ENCODE results near the gene NUDT1. TPM values are rescaled to one million over a fixed set of nuclear protein-coding genes. Genes with fewer than 3 reads are reported as not detected.
"Not testable (repeated sequence)": the region's sequence is repeated elsewhere in the genome, so short reads cannot be mapped to it uniquely, and the experiment has no call there.

NUDT1 gene
- total RNA-seq, 1 experiment from 2014 or later = 92.6 TPM

DNA sequence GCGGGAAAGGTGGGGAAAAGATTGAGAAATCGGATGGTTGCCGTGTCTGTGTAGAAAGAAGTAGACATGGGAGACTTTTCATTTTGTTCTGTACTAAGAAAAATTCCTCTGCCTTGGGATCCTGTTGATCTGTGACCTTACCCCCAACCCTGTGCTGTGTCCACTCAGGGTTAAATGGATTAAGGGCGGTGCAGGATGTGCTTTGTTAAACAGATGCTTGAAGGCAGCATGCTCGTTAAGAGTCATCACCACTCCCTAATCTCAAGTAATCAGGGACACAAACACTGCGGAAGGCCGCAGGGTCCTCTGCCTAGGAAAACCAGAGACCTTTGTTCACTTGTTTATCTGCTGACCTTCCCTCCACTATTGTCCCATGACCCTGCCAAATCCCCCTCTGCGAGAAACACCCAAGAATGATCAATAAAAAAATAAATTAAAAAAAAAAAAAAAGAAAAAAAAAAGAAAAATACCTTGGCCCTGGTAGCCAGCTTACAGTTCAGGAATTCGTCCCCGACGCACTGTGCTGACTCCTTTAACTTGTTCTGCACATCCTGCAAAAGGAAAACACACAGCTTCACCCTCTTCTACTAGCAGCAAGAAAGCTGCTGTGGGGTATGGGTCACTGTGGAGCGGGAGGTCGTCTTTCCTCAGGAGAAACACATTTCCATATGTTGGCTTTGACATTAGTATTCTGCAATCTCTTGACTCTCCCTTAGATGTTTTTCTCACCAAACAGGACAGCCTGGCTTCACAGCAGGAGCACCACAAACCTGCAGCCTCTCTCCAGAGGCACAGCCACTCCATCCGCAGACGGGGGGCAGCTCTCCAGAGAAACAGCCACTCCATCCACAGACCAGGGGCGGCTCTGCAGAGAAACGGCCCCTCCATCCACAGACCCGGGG, 27.3 kb downstream of the NUDT1 start:
- H3K27ac ChIP-seq (ENCODE audit: low read length); in situ Hi-C loops (cut with HindIII; ENCODE audit: low pct_unique_long_range_greater_than_20kb, low sequenced_read_pairs); H3K36me3 ChIP-seq (ENCODE audit: control insufficient read depth, insufficient read depth, low read length); H3K27me3 ChIP-seq (ENCODE audit: control insufficient read depth, insufficient read depth, low read length); H3K9me3 ChIP-seq (ENCODE audit: control insufficient read depth, insufficient read depth, low read depth, low read length); DNase-seq (ENCODE audit: low read depth, low spot score); CTCF ChIA-PET; H3K4me3 ChIP-seq (ENCODE audit: low read depth in 2 of 2, low read length in 2 of 2); intact Hi-C loops (cut with micrococcal nuclease; ENCODE audit: unreplicated experiment): not testable (repeated sequence)
- POLR2A ChIA-PET = interaction anchor here (0.6 kb wide), 1 partner anchor 329 kb away, joined by 3 read pairs; no protein-coding TSS in a partner anchor
- peak; percentile 47; the same call in 1 of the 2 replicates for ATAC-seq
- peaks cover 12% of the 10 kb centered on the region for H3K4me1 ChIP-seq (ENCODE audit: control insufficient read depth, insufficient read depth, low read length)
- BruUV-seq (replicated peaks) = TSS peak; percentile 78

DNA sequence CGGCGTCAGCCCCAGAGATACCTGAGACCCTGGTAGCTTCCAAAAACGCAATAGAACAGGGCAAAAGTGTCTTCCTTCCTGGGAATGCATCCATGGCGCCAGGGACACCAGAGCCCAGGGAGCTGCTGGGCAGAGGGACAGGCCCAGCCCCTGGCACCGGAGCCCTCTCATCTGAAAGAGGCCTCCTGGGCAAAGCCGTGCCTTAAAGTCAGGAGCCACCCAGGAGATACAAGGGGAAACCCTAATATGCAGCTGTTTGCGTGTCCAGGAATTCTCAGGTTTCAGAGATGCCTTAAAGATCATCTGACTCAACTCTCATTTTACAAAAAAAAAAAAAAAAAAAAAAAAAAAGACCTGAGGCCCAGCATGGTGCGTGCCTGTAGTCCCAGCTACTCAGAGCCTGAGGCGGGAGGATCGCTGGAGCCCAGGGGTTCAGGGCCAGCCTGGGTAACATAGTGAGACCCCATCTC, 28.0 kb downstream of the NUDT1 start:
- H3K4me1 ChIP-seq (ENCODE audit: control insufficient read depth, insufficient read depth, low read length) = peaks cover 12% of the 10 kb centered on the region
- ChIA-PET POLR2A (interaction anchor here (0.6 kb wide), 1 partner anchor 328 kb away, joined by 3 read pairs; no protein-coding TSS in a partner anchor), CTCF (no interaction called here)
- ATAC-seq = no peak
- TF ChIP-seq, protein P1, sequence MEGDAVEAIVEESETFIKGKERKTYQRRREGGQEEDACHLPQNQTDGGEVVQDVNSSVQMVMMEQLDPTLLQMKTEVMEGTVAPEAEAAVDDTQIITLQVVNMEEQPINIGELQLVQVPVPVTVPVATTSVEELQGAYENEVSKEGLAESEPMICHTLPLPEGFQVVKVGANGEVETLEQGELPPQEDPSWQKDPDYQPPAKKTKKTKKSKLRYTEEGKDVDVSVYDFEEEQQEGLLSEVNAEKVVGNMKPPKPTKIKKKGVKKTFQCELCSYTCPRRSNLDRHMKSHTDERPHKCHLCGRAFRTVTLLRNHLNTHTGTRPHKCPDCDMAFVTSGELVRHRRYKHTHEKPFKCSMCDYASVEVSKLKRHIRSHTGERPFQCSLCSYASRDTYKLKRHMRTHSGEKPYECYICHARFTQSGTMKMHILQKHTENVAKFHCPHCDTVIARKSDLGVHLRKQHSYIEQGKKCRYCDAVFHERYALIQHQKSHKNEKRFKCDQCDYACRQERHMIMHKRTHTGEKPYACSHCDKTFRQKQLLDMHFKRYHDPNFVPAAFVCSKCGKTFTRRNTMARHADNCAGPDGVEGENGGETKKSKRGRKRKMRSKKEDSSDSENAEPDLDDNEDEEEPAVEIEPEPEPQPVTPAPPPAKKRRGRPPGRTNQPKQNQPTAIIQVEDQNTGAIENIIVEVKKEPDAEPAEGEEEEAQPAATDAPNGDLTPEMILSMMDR (IDR thresholded peaks at IDR 0.05) = no peak
- TF ChIP-seq SIN3A (IDR thresholded peaks at IDR 0.05; ENCODE audit: borderline replicate concordance, insufficient read depth, low read depth, low read length) = no peak
- no peak for TF ChIP-seq TCF7L2 (IDR thresholded peaks at IDR 0.05; ENCODE audit: low read depth, low read length)
- no peak for TF ChIP-seq POLR2AphosphoS5 (IDR thresholded peaks at IDR 0.05; ENCODE audit: low read depth, low read length)
- TF ChIP-seq, protein P2, sequence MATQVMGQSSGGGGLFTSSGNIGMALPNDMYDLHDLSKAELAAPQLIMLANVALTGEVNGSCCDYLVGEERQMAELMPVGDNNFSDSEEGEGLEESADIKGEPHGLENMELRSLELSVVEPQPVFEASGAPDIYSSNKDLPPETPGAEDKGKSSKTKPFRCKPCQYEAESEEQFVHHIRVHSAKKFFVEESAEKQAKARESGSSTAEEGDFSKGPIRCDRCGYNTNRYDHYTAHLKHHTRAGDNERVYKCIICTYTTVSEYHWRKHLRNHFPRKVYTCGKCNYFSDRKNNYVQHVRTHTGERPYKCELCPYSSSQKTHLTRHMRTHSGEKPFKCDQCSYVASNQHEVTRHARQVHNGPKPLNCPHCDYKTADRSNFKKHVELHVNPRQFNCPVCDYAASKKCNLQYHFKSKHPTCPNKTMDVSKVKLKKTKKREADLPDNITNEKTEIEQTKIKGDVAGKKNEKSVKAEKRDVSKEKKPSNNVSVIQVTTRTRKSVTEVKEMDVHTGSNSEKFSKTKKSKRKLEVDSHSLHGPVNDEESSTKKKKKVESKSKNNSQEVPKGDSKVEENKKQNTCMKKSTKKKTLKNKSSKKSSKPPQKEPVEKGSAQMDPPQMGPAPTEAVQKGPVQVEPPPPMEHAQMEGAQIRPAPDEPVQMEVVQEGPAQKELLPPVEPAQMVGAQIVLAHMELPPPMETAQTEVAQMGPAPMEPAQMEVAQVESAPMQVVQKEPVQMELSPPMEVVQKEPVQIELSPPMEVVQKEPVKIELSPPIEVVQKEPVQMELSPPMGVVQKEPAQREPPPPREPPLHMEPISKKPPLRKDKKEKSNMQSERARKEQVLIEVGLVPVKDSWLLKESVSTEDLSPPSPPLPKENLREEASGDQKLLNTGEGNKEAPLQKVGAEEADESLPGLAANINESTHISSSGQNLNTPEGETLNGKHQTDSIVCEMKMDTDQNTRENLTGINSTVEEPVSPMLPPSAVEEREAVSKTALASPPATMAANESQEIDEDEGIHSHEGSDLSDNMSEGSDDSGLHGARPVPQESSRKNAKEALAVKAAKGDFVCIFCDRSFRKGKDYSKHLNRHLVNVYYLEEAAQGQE (IDR thresholded peaks at IDR 0.05; ENCODE audit: insufficient read depth in 1 of 2, low read depth in 2 of 2, low read length in 1 of 2) = no peak
- no peaks in the 10 kb centered on the region for H3K36me3 ChIP-seq (ENCODE audit: control insufficient read depth, insufficient read depth, low read length)
- H3K9me3 ChIP-seq (ENCODE audit: control insufficient read depth, insufficient read depth, low read depth, low read length) = no peaks in the 10 kb centered on the region
- intact Hi-C loops (cut with micrococcal nuclease; ENCODE audit: unreplicated experiment) (no loop called here), in situ Hi-C loops (cut with HindIII; ENCODE audit: low pct_unique_long_range_greater_than_20kb, low sequenced_read_pairs) (no loop called here)
- no peak for DNase-seq (ENCODE audit: low read depth, low spot score)
- H3K27ac ChIP-seq (ENCODE audit: low read length) = no peak overlapping the region
- H3K27me3 ChIP-seq (ENCODE audit: control insufficient read depth, insufficient read depth, low read length) = no peaks in the 10 kb centered on the region
- BruUV-seq (replicated peaks) = no TSS peak
- no peak overlapping the region for H3K4me3 ChIP-seq (ENCODE audit: low read depth in 2 of 2, low read length in 2 of 2)

DNA sequence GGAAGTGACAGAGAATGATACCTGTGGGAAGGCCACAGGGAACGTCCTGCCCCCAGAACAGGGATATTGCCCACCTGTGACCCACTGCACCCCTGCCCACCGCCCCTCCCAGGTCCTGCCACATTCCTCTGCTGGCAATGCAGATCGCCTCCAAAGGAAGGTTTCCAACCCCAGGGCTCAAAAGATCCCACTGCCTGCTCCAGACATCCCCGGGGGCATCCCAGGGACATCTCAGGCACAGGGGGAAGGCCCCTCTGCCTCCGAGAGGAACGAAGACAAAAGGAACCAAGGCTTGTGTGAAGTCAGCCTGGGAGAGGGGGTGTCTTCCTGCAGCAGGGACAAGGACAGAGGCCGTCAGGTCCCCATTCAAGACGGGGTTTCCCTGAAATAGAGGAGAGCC, 28.5 kb downstream of the NUDT1 start:
- intact Hi-C loops (cut with micrococcal nuclease; ENCODE audit: unreplicated experiment) = no loop called here
- TF ChIP-seq SIN3A (IDR thresholded peaks at IDR 0.05; ENCODE audit: borderline replicate concordance, insufficient read depth, low read depth, low read length) (no peak), POLR2AphosphoS5 (IDR thresholded peaks at IDR 0.05; ENCODE audit: low read depth, low read length) (no peak), TCF7L2 (IDR thresholded peaks at IDR 0.05; ENCODE audit: low read depth, low read length) (no peak)
- TF ChIP-seq, protein P2 (IDR thresholded peaks at IDR 0.05; ENCODE audit: insufficient read depth in 1 of 2, low read depth in 2 of 2, low read length in 1 of 2) = no peak
- TF ChIP-seq, protein P1 (IDR thresholded peaks at IDR 0.05) = no peak
- DNase-seq (ENCODE audit: low read depth, low spot score) (no peak), ATAC-seq (no peak)
- no TSS peak for BruUV-seq (replicated peaks)
- ChIA-PET POLR2A (no interaction called here), CTCF (no interaction called here)
- Histone ChIP-seq H3K27ac (ENCODE audit: low read length) (no peak overlapping the region), H3K9me3 (ENCODE audit: control insufficient read depth, insufficient read depth, low read depth, low read length) (no peaks in the 10 kb centered on the region), H3K36me3 (ENCODE audit: control insufficient read depth, insufficient read depth, low read length) (no peaks in the 10 kb centered on the region), H3K27me3 (ENCODE audit: control insufficient read depth, insufficient read depth, low read length) (no peaks in the 10 kb centered on the region), H3K4me1 (ENCODE audit: control insufficient read depth, insufficient read depth, low read length) (peaks cover 12% of the 10 kb centered on the region), H3K4me3 (ENCODE audit: low read depth in 2 of 2, low read length in 2 of 2) (no peak overlapping the region)
- in situ Hi-C loops (cut with HindIII; ENCODE audit: low pct_unique_long_range_greater_than_20kb, low sequenced_read_pairs) = no loop called here
